ENCODE results near the gene FAM13C.

GRCh38 chr10:59376846-59377245 is 14.5 kb upstream of the FAM13C start:
- no peak for TF ChIP-seq CTCF (tag by site-specific recombination; IDR thresholded peaks at IDR 0.05)
- no peak for TF ChIP-seq ZNF184 (tag by site-specific recombination; IDR thresholded peaks at IDR 0.05)
- TF ChIP-seq ZNF777 (tag by site-specific recombination; IDR thresholded peaks at IDR 0.05; ENCODE audit: borderline replicate concordance) = no peak
- no peak for TF ChIP-seq ZNF558 (tag by site-specific recombination; IDR thresholded peaks at IDR 0.05)
- TF ChIP-seq ZFP41 (tag by site-specific recombination; IDR thresholded peaks at IDR 0.05; ENCODE audit: borderline replicate concordance) = no peak

All from HEK293 (cell line).